Type B pancreatic cell (in vitro differentiated cells): Measurements from ENCODE around the gene ADGRV1. TPM values are rescaled to one million over a fixed set of nuclear protein-coding genes. Genes with fewer than 3 reads are reported as not detected.

Experiments used
- DNase-seq: peaks from one replicate; pipeline ENCODE4 v3.0.0; 2021; ENCODE audit warnings: mixed read lengths; ENCODE audit not compliant: unreplicated experiment; ENCODE audit errors: extremely low spot score
- H3K27ac Mint-ChIP-seq: 2 replicates; pipeline ENCODE4 v1.8.0; 2021; ENCODE audit warnings: mild to moderate bottlenecking, mixed read lengths
- H3K27me3 Mint-ChIP-seq: 2 replicates; pipeline ENCODE4 v1.8.0; 2021; ENCODE audit warnings: mixed read lengths
- H3K36me3 Mint-ChIP-seq: 2 replicates; pipeline ENCODE4 v1.8.0; 2021; ENCODE audit warnings: mixed read lengths
- H3K4me1 Mint-ChIP-seq: one replicate; pipeline ENCODE4 v1.8.0; 2021; ENCODE audit warnings: mixed read lengths; ENCODE audit not compliant: unreplicated experiment
- H3K4me3 Mint-ChIP-seq: 2 replicates; pipeline ENCODE4 v1.8.0; 2021; ENCODE audit warnings: mild to moderate bottlenecking, mixed read lengths
- H3K9me3 Mint-ChIP-seq: 2 replicates; pipeline ENCODE4 v1.8.0; 2021; ENCODE audit warnings: mixed read lengths
- total RNA-seq: library from RNA; stranded (reverse); gene quantifications from 2 replicates; pipeline ENCODE4 v1.2.1, GENCODE V29; 2021; ENCODE audit warnings: low replicate concordance
- TF ChIP-seq, protein P1 (sequence below): fragments of 200-600 bp; sonication (generic); conservative IDR thresholded peaks from 2 replicates; pipeline ENCODE4 v1.5.0; 2021; ENCODE audit warnings: antibody characterized with exemption, mild to moderate bottlenecking

Gene ADGRV1
- total RNA-seq, 1 donor from 2014 or later, result 29.5 TPM

- H3K4me1 Mint-ChIP-seq, result no peaks in the 10 kb centered on the region
- TF ChIP-seq, protein P1, sequence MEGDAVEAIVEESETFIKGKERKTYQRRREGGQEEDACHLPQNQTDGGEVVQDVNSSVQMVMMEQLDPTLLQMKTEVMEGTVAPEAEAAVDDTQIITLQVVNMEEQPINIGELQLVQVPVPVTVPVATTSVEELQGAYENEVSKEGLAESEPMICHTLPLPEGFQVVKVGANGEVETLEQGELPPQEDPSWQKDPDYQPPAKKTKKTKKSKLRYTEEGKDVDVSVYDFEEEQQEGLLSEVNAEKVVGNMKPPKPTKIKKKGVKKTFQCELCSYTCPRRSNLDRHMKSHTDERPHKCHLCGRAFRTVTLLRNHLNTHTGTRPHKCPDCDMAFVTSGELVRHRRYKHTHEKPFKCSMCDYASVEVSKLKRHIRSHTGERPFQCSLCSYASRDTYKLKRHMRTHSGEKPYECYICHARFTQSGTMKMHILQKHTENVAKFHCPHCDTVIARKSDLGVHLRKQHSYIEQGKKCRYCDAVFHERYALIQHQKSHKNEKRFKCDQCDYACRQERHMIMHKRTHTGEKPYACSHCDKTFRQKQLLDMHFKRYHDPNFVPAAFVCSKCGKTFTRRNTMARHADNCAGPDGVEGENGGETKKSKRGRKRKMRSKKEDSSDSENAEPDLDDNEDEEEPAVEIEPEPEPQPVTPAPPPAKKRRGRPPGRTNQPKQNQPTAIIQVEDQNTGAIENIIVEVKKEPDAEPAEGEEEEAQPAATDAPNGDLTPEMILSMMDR, result no peak
- H3K36me3 Mint-ChIP-seq, result no peaks in the 10 kb centered on the region
- no peaks in the 10 kb centered on the region for H3K27me3 Mint-ChIP-seq
- no peaks in the 10 kb centered on the region for H3K9me3 Mint-ChIP-seq
- no peak for DNase-seq
- no peak overlapping the region for H3K27ac Mint-ChIP-seq
- H3K4me3 Mint-ChIP-seq, result no peak overlapping the region
Observed at GRCh38 chr5:90898326-90899013, 339.9 kb downstream of the ADGRV1 start.

GRCh38 chr5:90899014-90899604 lies 340.5 kb downstream of the ADGRV1 start:
- H3K27me3 Mint-ChIP-seq, result no peaks in the 10 kb centered on the region
- no peaks in the 10 kb centered on the region for H3K4me1 Mint-ChIP-seq
- H3K4me3 Mint-ChIP-seq, result no peak overlapping the region
- no peaks in the 10 kb centered on the region for H3K36me3 Mint-ChIP-seq
- DNase-seq, result no peak
- no peak overlapping the region for H3K27ac Mint-ChIP-seq
- TF ChIP-seq, protein P1, result no peak
- no peaks in the 10 kb centered on the region for H3K9me3 Mint-ChIP-seq

DNA sequence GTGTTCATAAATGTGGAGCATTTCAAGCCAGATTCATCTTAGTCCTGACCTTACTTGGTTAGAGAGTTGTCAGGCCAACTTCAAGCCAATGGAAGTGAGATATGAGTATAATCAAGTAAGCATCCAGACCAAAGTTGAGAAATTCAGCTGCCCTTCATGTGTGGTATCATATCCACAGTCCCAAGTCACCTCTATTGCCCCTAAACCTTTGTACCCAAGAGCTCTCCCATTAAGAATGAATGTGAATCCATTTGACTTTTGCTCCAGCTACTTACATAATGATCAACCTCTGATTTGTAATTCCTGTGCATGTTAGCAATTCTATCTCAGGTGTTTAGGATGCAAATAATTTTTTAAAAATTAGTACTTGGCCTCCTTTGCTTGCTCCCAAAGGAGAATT lies 342.7 kb downstream of the ADGRV1 start:
- Mint-ChIP-seq H3K27ac (no peak overlapping the region), H3K27me3 (no peaks in the 10 kb centered on the region), H3K4me3 (no peak overlapping the region), H3K9me3 (no peaks in the 10 kb centered on the region), H3K36me3 (no peaks in the 10 kb centered on the region), H3K4me1 (no peaks in the 10 kb centered on the region)
- TF ChIP-seq, protein P1, result no peak
- no peak for DNase-seq

DNA sequence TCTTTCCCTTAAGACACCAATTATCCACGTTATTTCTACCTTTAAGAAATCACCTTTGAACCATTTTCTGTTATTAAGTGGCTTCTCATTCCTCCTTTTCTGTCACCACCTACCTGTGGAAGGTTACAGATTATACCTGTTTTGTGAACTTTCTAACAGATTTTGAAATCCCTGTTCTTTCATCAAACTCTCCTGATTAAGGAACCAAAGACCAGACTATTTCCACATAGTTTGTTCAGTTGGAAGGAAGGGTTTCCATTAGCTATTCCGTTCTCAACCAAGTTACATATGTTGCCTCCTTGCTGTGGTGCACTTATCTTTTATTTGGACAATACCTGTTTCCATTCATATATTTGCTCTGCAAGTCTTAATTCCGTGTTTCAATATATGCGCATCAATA lies 343.6 kb downstream of the ADGRV1 start:
- H3K36me3 Mint-ChIP-seq, result no peaks in the 10 kb centered on the region
- no peaks in the 10 kb centered on the region for H3K4me1 Mint-ChIP-seq
- H3K9me3 Mint-ChIP-seq, result no peaks in the 10 kb centered on the region
- DNase-seq, result no peak
- H3K27ac Mint-ChIP-seq, result no peak overlapping the region
- H3K4me3 Mint-ChIP-seq, result no peak overlapping the region
- no peaks in the 10 kb centered on the region for H3K27me3 Mint-ChIP-seq
- TF ChIP-seq, protein P1, result no peak

GRCh38 chr5:90902651-90903386 lies 344.2 kb downstream of the ADGRV1 start:
- Mint-ChIP-seq H3K9me3 (no peaks in the 10 kb centered on the region), H3K36me3 (no peaks in the 10 kb centered on the region), H3K4me1 (no peaks in the 10 kb centered on the region), H3K27me3 (no peaks in the 10 kb centered on the region), H3K4me3 (no peak overlapping the region), H3K27ac (no peak overlapping the region)
- TF ChIP-seq, protein P1, result no peak
- no peak for DNase-seq
